Stimulated activated CD4-positive, alpha-beta T cell treated with anti-CD3 and anti-CD28 coated beads, Interleukin-4, amount 100 ng/mL, for 24 hours (primary cell): ENCODE results near the gene MRTFA.
"Not testable (repeated sequence)": the region's sequence is repeated elsewhere in the genome, so short reads cannot be mapped to it uniquely, and the experiment has no call there.

Source experiments
- DNase-seq: peaks from one replicate; pipeline ENCODE4 v3.0.0-alpha.2; 2020

Gene MRTFA

GRCh38 chr22:40544758-40545157 is 91.8 kb downstream of the MRTFA start:
- DNase-seq: no peak

GRCh38 chr22:40542821-40543540 is 93.5 kb downstream of the MRTFA start:
- no peak for DNase-seq

DNA sequence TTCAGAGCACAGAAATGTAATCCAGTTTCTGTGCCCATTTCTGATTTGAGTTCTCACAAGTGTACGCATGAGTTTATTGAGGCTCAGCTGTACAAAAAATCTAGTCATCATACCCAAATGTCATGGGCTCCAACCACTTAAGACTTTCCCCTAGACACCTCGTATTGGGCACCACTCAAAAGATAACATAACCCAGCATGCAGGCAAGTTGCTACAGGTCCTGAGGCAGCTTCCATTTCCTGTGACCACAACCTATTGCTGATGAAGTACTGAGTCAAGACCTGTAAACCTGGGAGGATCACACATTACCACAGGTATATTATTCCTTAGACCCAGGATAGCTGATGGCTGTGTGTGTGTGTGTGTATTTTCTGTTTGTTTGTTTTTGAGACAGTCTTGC is 95.2 kb downstream of the MRTFA start:
- DNase-seq: no peak

DNA sequence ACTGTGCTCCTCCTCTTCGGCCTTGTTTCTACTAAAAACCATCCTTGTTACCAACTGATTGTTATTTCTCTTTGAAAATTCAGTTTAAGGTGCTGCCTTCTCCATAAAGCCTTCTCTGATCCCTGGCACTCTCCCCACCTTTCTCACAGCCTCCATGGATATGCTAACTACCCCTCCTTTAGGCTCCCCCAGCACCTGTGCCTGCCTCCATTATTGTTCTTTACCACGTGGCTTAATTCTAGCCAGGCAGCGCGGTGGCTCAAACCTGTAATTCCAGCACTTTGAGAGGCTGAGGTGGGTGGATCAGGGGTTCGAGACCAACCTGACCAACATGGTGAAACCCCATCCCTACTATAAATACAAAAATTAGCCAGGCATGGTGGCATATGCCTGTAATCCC is 96.3 kb downstream of the MRTFA start:
- DNase-seq: no peak

DNA sequence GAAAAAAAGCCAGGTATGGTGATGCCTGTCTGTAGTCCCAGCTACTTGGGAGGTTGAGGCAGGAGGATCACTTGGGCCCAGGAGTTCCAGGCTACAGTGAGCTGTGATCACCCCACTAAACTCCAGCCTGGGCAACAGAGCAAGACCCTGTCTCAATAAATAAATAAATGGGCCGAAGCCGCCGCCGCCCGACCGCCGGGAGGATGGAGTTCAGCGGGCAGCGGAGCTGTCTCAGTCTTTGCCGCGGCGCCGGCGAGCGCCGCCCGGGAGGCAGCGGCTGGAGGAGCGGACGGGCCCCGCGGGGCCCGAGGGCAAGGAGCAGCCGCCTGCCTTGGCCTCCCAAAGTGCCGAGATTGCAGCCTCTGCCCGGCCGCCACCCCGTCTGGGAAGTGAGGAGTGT is 100.4 kb downstream of the MRTFA start:
- DNase-seq: not testable (repeated sequence)

- DNase-seq: no peak
These were observed 100.9 kb downstream of the MRTFA start for GRCh38 chr22:40535642-40536041.

GRCh38 chr22:40535189-40535512 is 101.4 kb downstream of the MRTFA start:
- no peak for DNase-seq

- peak; percentile 33 for DNase-seq
These were observed 101.9 kb downstream of the MRTFA start for GRCh38 chr22:40534379-40535188.

- peak; percentile 66 for DNase-seq
These were observed 102.7 kb downstream of the MRTFA start for GRCh38 chr22:40533712-40534378.

- DNase-seq: no peak
These were observed 104.3 kb downstream of the MRTFA start for GRCh38 chr22:40531951-40532900.

DNA sequence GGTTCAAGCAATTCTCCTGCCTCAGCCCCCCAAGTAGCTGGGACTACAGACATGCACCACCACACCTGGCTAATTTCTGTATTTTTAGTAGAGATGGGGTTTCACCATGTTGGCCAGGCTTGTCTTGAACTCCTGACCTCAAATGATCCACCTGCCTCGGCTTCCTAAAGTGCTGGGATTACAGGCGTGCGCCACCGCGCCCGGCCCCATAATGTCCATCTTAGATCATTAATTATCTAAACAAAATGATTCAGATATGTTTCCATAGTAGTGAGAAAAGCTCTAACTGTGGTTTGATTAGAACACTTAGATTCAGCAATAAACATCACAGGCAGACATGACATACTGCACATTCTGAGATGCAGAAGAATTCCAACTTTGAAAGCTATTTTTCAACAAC is 106.1 kb downstream of the MRTFA start:
- not testable (repeated sequence) for DNase-seq

GRCh38 chr22:40529821-40530220 is 106.7 kb downstream of the MRTFA start:
- no peak for DNase-seq

DNA sequence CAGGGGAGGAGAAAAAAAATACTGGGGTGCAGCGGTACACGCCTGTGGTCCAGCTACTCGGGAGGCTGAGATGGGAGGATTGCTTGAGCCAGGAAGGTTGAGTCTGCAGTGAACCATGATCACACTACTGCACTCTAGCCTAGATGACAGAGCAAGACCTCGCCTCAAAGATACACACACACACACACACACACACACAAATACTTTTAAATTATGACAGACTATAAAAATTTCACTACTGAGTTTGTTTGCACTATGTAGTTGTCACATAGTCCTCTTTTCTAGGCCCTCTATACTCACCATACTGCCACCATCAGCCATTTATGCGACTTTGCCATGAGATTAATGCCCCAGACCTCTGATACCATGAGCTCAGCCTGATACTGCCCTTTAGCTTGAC is 109.6 kb downstream of the MRTFA start:
- no peak for DNase-seq

DNA sequence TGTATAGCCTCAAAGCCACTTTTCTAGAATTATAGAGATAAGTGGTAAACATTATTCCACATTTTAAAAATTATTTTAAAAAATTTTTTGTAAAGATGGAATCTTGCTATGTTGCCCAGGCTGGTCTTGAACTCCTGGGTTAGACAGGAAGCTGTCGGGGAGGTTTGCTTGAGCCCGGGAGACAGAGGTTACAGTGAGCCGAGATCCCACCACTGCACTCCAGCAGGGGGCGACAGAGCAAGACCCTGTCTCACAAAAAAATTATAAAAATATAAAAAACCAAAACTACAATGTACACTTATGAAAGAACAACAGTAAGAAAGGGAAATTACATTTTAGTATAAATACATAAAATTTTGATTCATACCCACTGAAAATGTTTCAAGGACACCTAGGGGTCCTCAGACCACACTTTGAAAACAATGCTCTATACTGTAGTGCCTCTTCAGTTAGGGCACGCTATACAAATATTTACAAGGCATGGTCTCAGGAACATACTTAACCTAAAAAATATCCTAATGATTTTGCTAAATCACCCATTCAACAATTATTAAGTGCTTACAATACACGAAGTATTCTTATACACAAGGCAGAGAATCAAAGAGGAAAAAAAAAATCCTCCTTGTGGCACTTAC is 111.2 kb downstream of the MRTFA start:
- peak; percentile 78 for DNase-seq

DNA sequence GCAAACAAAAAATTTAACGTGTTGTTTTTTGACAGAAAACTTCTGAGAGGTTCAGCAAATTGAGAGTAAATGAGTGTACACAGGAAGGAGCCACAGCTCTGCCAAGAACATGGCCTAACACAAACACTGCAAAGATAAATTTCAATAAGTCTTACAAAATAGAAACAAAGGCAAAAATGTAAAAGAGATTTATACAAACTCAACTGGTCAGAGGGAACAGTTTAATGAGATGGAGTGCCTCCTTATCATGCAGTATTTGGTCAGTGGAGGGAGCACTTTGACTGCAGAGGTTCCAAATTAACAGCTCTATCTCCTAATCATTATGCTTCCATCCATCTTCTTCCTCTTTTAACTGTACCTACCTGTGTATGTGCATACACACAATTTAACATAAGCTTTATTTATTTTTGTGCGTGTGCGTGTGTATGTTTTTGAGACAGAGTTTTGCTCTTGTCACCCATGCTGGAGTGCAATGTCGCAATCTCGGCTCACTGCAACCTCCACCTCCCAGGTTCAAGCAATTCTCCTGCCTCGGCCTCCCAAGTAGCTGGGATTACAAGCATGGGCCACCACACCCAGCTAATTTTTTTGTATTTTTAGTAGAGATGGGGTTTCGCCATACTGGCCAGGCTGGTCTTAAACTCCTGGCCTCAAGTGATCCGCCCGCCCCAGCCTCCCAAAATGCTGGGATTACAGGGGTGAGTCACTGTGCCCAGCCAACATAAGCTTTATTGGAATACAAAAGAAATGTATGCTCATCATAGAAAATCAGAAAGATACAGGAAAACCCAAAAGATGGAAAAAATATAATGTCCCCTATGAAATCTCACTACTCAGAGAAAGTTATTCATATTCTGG is 111.9 kb downstream of the MRTFA start:
- DNase-seq: no peak

DNA sequence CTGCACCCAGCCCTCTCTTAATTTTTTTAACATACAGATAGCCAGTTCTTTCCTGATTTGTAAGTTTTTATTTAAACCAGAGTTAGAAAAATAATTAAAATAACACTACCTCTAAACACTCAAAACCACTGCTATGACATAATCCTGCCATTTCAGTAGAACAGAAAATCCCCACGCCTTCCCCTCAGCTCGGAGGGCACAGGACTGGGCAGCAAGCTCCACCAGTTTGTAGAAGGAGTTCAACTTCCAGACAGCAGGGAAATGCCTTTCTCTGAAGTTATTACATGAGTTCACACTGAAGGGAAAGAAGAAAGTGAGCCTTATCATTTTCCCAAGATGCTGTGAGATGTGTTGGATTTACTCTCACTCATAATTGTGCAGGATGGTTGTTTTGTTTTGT is 114.4 kb downstream of the MRTFA start:
- no peak for DNase-seq

- DNase-seq: no peak
These were observed 115.5 kb downstream of the MRTFA start for GRCh38 chr22:40521046-40521445.

- DNase-seq: no peak
These were observed 116.0 kb downstream of the MRTFA start for GRCh38 chr22:40520562-40520961.

DNA sequence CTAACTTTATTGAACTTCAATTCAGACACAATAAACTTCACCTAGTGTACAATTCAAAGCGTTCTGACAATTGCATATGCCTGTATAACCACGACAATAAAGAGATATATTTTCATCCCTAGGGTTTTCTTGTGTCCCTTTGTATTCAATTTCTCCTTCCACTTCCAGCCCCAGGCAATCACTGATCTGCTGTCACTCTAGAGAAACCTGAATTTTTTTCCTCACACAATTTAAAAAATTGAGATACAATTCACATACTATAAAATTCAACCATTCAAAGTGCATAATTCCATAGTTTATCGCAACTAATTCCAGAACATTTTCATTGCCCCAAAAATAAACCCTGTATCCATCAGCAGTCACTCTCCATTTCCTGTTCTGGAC is 116.6 kb downstream of the MRTFA start:
- no peak for DNase-seq

- DNase-seq: no peak
These were observed 117.1 kb downstream of the MRTFA start for GRCh38 chr22:40519284-40519947.

GRCh38 chr22:40518840-40519239 is 117.7 kb downstream of the MRTFA start:
- no peak for DNase-seq
